ENCODE measurements around the gene METTL26.

The METTL26 gene

DNA sequence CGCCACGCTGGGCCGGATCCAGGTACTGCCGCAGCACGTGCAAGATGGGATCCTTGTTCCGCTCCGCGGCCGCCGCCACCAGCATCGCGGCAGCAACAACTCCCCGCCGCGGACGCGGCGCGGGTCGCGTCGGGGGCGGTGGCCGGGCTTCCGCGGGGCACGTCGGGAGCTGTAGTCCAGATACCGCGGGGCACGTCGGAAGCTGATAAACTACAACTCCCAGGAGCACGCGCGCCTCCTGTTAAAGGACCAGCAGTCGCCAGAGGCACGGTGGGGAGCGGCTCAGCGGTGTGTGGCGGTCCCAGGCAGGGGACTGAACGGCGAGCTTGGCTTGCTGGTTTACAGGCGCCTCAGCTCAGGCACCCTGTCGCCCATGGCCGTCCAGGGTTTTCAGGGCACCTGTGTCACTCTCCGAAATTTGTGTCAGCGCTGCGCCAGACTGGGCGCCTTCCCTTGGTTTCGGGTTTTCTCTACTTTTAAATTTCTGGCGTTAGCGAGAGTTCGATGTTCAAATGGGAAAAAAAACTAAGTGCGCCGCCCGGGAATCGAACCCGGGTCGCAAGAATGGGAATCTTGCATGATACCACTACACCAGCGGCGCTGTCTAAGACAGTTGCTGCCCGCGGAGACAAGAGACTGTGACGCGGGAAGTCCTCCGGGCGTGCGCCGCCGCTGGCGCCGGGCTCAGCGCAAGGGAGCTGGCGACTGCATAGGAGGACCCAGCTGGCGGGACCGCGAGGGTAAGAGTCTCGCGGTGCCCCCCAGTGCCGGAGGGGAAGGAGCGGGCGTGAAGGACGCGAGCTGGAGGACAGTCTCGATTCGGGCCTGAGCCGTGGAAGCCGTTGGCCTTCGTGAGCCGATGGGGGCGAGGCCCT is at the start of gene METTL26:
Gene METTL26, minus strand, starts transcription at position 100 of the 875 bp plus-strand sequence. Its CDS starts 15 bp downstream, at position 85.
- in situ Hi-C loops (cut with MboI; ENCODE audit: low sequenced_read_pairs): no loop called here

GRCh38 chr16:684961-685696 is 49.0 kb upstream of the METTL26 start:
- in situ Hi-C loops (cut with MboI; ENCODE audit: low sequenced_read_pairs): no loop called here

GRCh38 chr16:684071-684794 is 48.1 kb upstream of the METTL26 start, which contains the start of gene JMJD8:
Gene JMJD8 (minus strand): TSS chr16:684334. CDS start chr16:684319, 15 bp downstream.
- in situ Hi-C loops (cut with MboI; ENCODE audit: low sequenced_read_pairs): no loop called here

- in situ Hi-C loops (cut with MboI; ENCODE audit: low sequenced_read_pairs): no loop called here
Measured at GRCh38 chr16:683396-684070, 47.4 kb upstream of the METTL26 start.

DNA sequence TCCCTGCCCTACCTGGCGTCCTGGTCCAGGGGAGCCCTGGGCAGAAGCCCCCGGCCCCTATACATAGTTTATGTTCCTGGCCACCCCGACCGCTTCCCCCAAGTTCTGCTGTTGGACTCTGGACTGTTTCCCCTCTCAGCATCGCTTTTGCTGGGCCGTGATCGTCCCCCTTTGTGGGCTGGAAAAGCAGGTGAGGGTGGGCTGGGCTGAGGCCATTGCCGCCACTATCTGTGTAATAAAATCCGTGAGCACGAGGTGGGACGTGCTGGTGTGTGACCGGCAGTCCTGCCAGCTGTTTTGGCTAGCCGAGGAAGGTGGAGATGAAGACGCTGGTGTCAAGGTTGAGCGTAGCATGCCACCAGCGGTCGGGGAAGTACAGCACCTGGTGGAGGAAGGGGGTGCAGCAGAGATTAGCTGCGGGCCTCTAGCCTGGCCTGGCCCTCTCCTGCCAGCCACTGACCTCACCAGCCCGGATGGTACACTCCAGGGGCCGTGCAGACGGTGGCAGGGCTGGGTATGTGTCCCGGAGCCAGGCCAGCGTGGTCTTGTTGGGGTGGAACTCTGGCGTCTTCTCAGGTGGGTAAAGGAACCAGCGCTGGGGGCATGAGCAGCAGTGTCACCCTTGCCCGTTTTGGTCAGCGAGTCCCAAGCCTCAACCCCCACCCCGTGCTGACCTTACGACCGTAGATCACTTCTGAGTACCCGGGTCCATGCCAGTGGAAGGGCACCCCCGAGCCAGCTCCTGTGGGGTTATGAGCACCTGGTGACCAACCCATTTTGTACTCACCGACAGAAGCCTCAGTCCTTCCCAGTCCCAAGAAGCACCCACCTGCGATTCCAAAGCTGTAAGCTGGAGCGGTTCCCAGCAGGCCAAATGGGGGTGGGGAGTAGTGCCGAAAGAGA is 46.6 kb upstream of the METTL26 start:
- in situ Hi-C loops (cut with MboI; ENCODE audit: low sequenced_read_pairs): no loop called here

DNA sequence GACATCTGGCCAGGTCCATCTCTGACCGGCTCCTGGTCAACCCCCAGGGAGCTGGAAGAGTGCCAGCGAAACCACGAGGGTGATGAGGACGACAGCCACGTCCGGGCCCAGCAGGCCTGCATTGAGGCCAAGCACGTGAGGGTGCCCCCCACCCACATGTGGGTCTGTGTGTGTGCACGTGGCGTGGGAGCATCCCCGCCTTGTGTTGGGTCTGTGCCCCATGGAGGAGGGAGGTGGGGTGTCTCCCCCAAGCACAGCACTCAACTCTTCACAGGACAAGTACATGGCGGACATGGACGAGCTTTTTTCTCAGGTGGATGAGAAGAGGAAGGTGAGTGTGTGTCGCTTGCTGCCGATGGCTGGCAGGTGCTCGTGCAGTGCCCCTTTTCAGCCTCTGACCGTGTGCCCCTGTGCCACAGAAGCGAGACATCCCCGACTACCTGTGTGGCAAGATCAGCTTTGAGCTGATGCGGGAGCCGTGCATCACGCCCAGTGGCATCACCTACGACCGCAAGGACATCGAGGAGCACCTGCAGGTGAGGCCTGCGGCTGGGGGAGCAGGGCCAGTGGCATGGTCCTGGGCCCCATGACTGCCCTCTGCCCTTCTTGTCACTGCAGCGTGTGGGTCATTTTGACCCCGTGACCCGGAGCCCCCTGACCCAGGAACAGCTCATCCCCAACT is 45.8 kb upstream of the METTL26 start:
- in situ Hi-C loops (cut with MboI; ENCODE audit: low sequenced_read_pairs): no loop called here

DNA sequence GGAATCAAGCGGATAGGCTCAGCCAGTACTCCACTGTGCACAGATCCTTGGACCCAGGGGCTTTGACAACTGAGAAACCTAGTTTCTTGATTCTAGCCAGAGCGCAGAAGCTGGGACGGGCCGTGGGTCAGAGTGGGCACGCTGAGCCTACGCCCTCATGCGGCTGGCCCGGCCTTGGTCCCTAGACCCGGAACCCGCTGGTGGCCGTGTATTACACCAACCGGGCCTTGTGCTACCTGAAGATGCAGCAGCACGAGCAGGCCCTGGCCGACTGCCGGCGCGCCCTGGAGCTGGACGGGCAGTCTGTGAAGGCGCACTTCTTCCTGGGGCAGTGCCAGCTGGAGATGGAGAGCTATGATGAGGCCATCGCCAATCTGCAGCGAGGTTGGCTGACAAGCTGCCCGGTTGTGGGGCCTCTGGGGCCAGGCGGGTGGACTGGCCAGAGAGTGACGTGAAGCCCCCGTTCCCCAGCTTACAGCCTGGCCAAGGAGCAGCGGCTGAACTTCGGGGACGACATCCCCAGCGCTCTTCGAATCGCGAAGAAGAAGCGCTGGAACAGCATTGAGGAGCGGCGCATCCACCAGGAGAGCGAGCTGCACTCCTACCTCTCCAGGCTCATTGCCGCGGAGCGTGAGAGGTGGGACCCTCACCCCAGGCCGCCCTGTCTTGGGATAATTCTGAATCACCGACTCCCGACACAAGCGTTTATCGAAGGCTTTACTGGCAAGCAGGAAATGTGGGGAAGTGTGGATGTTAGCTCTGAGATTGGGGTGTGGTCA is 45.1 kb upstream of the METTL26 start:
- in situ Hi-C loops (cut with MboI; ENCODE audit: low sequenced_read_pairs): no loop called here

DNA sequence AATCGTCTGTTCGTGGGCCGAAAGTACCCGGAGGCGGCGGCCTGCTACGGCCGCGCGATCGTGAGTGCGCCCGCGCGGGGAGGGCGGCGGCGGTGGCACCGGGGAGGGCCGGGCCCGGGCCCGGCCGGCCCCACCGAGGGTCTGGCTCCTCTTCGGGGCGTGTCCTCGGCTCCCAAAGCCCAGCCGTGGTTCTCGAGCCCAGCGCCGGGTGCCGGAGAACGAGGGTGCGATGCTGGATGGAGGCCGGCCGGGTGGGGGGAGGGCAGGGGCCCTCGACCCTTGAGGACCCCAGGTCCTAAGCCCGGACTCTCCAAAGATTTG is 44.5 kb upstream of the METTL26 start:
- in situ Hi-C loops (cut with MboI; ENCODE audit: low sequenced_read_pairs): no loop called here

- in situ Hi-C loops (cut with MboI; ENCODE audit: low sequenced_read_pairs): no loop called here
Measured at GRCh38 chr16:679814-680624, 43.9 kb upstream of the METTL26 start, which contains the start of gene STUB1. Gene STUB1 (plus strand): TSS chr16:680410. CDS start chr16:680526, 116 bp downstream.

GRCh38 chr16:678858-679813 is 43.0 kb upstream of the METTL26 start:
- in situ Hi-C loops (cut with MboI; ENCODE audit: low sequenced_read_pairs): no loop called here

- in situ Hi-C loops (cut with MboI; ENCODE audit: low sequenced_read_pairs): no loop called here
Measured at GRCh38 chr16:678209-678857, 42.2 kb upstream of the METTL26 start.

GRCh38 chr16:677316-678190 is 41.4 kb upstream of the METTL26 start:
- in situ Hi-C loops (cut with MboI; ENCODE audit: low sequenced_read_pairs): no loop called here

- in situ Hi-C loops (cut with MboI; ENCODE audit: low sequenced_read_pairs): no loop called here
Measured at GRCh38 chr16:676913-677312, 40.8 kb upstream of the METTL26 start.

DNA sequence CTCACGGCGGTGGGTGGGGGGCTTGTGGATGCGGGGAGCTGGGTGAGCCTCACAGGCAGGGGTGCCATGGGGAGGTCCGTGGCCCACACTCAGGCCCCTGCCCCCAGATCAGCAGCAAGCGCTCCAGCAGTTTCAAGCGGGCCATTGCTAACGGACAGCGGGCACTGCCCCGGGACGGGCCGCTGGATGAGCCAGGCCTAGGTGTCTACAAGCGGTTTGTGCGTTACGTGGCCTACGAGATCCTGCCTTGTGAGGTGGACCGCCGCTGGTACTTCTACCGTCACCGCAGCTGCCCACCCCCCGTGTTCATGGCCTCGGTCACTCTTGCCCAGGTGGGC is 40.4 kb upstream of the METTL26 start:
- in situ Hi-C loops (cut with MboI; ENCODE audit: low sequenced_read_pairs): no loop called here

DNA sequence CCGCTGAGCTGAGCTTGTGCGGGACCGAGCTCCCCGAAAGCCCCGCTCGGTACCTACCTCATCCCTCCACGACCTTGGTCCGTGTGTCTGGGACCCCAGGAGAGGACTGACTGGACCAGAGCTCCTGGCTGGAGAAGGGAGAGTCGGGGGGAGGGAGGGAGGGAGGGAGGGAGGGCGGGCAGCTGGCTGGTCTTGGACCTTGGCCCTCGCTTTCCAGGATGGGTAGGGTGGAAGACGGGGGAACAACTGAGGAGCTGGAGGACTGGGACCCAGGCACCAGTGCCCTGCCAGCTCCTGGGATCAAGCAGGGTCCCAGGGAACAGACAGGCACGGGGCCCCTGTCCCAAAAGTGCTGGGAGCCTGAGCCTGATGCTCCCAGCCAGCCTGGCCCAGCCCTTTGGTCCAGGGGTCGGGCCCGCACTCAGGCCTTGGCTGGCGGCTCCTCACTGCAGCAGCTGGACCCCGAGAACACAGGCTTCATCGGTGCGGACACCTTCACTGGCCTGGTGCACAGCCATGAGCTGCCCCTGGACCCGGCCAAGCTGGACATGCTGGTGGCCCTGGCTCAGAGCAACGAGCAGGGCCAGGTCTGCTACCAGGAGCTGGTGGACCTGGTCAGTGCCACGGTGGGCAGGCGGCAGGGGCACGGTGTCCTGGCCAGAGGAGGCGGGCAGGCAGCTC is 39.9 kb upstream of the METTL26 start:
- in situ Hi-C loops (cut with MboI; ENCODE audit: low sequenced_read_pairs): no loop called here

All from HL-60/S4 (cell line).